Measurements from ENCODE around the gene SUCLG2. TPM values are rescaled to one million over a fixed set of nuclear protein-coding genes. Genes with fewer than 3 reads are reported as not detected.
"Not testable (repeated sequence)": the region's sequence is repeated elsewhere in the genome, so short reads cannot be mapped to it uniquely, and the experiment has no call there.

SUCLG2 gene
- total RNA-seq, 4 donors from 2014 or later, result 55.2 to 69.3 (median 63.4) TPM

DNA sequence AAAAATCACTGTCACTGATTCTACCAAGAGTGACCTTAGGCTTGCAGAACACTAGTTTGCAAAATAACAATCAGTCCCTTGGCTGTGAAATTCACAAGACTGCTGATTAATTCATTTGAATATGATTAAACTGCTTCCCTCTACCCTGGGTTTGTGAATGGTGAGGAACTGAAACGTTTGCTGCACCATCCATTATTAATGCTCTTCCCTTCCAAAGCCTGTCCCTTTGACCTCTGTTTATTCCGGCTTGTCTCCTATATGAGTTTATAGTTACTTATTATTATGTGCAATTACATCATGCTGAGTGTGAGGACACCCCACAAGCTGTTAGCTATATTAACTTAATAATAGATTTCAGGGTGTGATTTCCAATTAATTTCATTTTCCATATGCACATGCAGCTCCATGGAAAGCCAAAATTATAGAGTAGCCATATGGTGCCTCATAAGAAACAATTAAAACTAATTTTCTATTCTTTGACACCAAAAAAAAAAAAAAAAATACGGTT, 96.5 kb downstream of the SUCLG2 start:
- H3K36me3 ChIP-seq, result peaks cover 0 to 4% (median 0%) of the 10 kb centered on the region in 4 donors
- no peaks in the 10 kb centered on the region for H3K4me1 ChIP-seq
- intact Hi-C loops (cut with DNase I), result no loop called here
- no peak overlapping the region for H3K27ac ChIP-seq (replicated peaks in 1 of 4)
- no peak overlapping the region for H3K4me3 ChIP-seq
- H3K27me3 ChIP-seq, result no peaks in the 10 kb centered on the region
- no peak for TF ChIP-seq POLR2AphosphoS5 (IDR thresholded peaks at IDR 0.05)
- TF ChIP-seq EP300 (IDR thresholded peaks at IDR 0.05), result no peak
- TF ChIP-seq, protein P1, sequence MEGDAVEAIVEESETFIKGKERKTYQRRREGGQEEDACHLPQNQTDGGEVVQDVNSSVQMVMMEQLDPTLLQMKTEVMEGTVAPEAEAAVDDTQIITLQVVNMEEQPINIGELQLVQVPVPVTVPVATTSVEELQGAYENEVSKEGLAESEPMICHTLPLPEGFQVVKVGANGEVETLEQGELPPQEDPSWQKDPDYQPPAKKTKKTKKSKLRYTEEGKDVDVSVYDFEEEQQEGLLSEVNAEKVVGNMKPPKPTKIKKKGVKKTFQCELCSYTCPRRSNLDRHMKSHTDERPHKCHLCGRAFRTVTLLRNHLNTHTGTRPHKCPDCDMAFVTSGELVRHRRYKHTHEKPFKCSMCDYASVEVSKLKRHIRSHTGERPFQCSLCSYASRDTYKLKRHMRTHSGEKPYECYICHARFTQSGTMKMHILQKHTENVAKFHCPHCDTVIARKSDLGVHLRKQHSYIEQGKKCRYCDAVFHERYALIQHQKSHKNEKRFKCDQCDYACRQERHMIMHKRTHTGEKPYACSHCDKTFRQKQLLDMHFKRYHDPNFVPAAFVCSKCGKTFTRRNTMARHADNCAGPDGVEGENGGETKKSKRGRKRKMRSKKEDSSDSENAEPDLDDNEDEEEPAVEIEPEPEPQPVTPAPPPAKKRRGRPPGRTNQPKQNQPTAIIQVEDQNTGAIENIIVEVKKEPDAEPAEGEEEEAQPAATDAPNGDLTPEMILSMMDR (IDR thresholded peaks at IDR 0.05), result no peak
- no peak for TF ChIP-seq POLR2A (IDR thresholded peaks at IDR 0.05; ENCODE audit: low read depth)
- no peak for DNase-seq (ENCODE audit: extremely low spot score)
- 88% methylated on average over 3 of the region's 3 CpGs for WGBS
- no peaks in the 10 kb centered on the region for H3K9me3 ChIP-seq

- no peak for DNase-seq (ENCODE audit: extremely low spot score)
- H3K9me3 ChIP-seq, result no peaks in the 10 kb centered on the region
- H3K27ac ChIP-seq (replicated peaks in 1 of 4), result no peak overlapping the region
- TF ChIP-seq POLR2A (IDR thresholded peaks at IDR 0.05; ENCODE audit: low read depth) (no peak), POLR2AphosphoS5 (IDR thresholded peaks at IDR 0.05) (no peak), EP300 (IDR thresholded peaks at IDR 0.05) (no peak)
- TF ChIP-seq, protein P1 (IDR thresholded peaks at IDR 0.05), result no peak
- H3K4me1 ChIP-seq, result no peaks in the 10 kb centered on the region
- no peak overlapping the region for H3K4me3 ChIP-seq
- H3K36me3 ChIP-seq, result peaks cover 0 to 10% (median 3%) of the 10 kb centered on the region in 4 donors
- intact Hi-C loops (cut with DNase I), result no loop called here
- 81% methylated on average over 6 of the region's 6 CpGs for WGBS
- no peaks in the 10 kb centered on the region for H3K27me3 ChIP-seq
These were observed 102.9 kb downstream of the SUCLG2 start for GRCh38 chr3:67551361-67552016.

- Histone ChIP-seq H3K9me3 (no peaks in the 10 kb centered on the region), H3K4me1 (no peaks in the 10 kb centered on the region), H3K27me3 (no peaks in the 10 kb centered on the region), H3K27ac (replicated peaks in 1 of 4) (no peak overlapping the region), H3K36me3 (peaks cover 0 to 7% (median 3%) of the 10 kb centered on the region in 4 donors), H3K4me3 (no peak overlapping the region)
- intact Hi-C loops (cut with DNase I), result no loop called here
- TF ChIP-seq, protein P1 (IDR thresholded peaks at IDR 0.05), result no peak
- TF ChIP-seq POLR2A (IDR thresholded peaks at IDR 0.05; ENCODE audit: low read depth), result no peak
- no peak for TF ChIP-seq EP300 (IDR thresholded peaks at IDR 0.05)
- no peak for TF ChIP-seq POLR2AphosphoS5 (IDR thresholded peaks at IDR 0.05)
- no peak for DNase-seq (ENCODE audit: extremely low spot score)
- 97% methylated on average over 7 of the region's 7 CpGs for WGBS
These were observed 103.9 kb downstream of the SUCLG2 start for GRCh38 chr3:67550541-67550940.

DNA sequence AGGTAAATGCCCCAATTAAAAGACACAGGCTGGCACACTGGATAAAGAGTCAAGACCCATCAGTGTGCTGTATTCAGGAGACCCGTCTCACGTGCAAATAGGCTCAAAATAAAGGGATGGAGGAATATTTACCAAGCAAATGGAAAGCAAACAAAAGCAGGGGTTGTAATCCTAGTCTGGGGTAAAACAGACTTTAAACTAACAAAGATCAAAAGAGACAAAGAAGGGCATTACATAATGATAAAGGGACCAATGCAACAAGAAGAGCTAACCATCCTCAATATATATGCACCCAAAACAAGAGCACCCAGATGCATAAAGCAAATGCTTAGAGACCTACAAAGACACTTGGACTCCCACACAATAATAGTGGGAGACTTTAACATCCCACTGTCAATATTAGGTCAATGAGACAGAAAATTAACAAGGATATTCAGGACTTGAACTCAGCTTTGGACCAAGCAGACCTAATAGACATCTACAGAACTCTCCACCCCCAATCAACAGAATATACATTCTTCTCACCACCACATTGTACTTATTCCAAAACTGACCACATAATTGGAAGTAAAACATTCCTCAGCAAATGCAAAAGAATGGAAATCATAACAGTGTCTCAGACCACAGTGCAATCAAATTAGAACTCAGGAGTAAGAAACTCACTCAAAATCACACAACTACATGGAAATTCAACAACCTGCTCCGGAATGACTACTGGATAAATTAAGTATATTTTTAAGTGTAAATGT, 111.7 kb downstream of the SUCLG2 start:
- intact Hi-C loops (cut with DNase I); H3K36me3 ChIP-seq; H3K27ac ChIP-seq (replicated peaks in 1 of 4); H3K4me3 ChIP-seq; DNase-seq (ENCODE audit: extremely low spot score); H3K4me1 ChIP-seq; H3K9me3 ChIP-seq; H3K27me3 ChIP-seq: not testable (repeated sequence)
- 100% methylated on average over 3 of the region's 3 CpGs for WGBS

- intact Hi-C loops (cut with DNase I), result no loop called here
- no peak overlapping the region for H3K27ac ChIP-seq (replicated peaks in 1 of 4)
- no peaks in the 10 kb centered on the region for H3K27me3 ChIP-seq
- H3K4me3 ChIP-seq, result no peak overlapping the region
- no peak for DNase-seq (ENCODE audit: extremely low spot score)
- WGBS, result 85% methylated on average over 3 of the region's 8 CpGs
- H3K4me1 ChIP-seq, result no peaks in the 10 kb centered on the region
- TF ChIP-seq POLR2AphosphoS5 (IDR thresholded peaks at IDR 0.05) (no peak), POLR2A (IDR thresholded peaks at IDR 0.05; ENCODE audit: low read depth) (no peak), EP300 (IDR thresholded peaks at IDR 0.05) (no peak)
- TF ChIP-seq, protein P1 (IDR thresholded peaks at IDR 0.05), result no peak
- H3K9me3 ChIP-seq, result no peaks in the 10 kb centered on the region
- no peaks in the 10 kb centered on the region for H3K36me3 ChIP-seq
These were observed 114.1 kb downstream of the SUCLG2 start for GRCh38 chr3:67540198-67540894.

DNA sequence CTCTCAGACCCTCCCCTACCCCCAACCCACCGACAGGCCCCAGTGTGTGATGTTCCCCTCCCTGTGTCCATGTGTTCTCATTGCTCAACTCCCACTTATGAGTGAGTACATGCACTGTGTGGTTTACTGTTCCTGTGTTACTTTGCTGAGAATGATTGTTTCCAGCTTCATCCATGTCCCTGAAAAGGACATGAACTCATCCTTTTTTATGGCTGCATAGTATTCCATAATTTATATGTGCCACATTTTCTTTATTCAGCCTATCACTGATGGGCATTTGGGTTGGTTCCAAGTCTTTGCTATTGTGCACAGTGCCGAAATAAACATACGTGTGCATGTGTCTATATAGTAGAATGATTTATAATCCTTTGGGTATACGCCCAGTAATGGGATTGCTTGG, 117.2 kb downstream of the SUCLG2 start:
- intact Hi-C loops (cut with DNase I); H3K4me1 ChIP-seq; H3K27ac ChIP-seq (replicated peaks in 1 of 4); H3K9me3 ChIP-seq; H3K4me3 ChIP-seq; H3K27me3 ChIP-seq; H3K36me3 ChIP-seq; DNase-seq (ENCODE audit: extremely low spot score): not testable (repeated sequence)
- 100% methylated on average over 4 of the region's 4 CpGs for WGBS
